A549 (cell line): ENCODE measurements around the gene TMEM273.

Source experiments
- MYC ChIP-seq: IDR thresholded peaks from 2 replicates; pipeline ENCODE4 v1.6.1; 2012; ENCODE audit warnings: mild to moderate bottlenecking, inconsistent platforms, low read length, improper control_type of control experiment, borderline replicate concordance
- TF ChIP-seq, protein P1 (sequence below): fragments of >200 bp; sonication (Bioruptor Twin); formaldehyde crosslinking; IDR thresholded peaks from 3 replicates; pipeline ENCODE4 v1.5.1; 2016
- TF ChIP-seq, protein P2 (sequence below): fragments of 150-350 bp; IDR thresholded peaks from 2 replicates; pipeline ENCODE4 v1.6.1; 2014; ENCODE audit warnings: low read depth, mild to moderate bottlenecking, low read length

- TF ChIP-seq, protein P1, sequence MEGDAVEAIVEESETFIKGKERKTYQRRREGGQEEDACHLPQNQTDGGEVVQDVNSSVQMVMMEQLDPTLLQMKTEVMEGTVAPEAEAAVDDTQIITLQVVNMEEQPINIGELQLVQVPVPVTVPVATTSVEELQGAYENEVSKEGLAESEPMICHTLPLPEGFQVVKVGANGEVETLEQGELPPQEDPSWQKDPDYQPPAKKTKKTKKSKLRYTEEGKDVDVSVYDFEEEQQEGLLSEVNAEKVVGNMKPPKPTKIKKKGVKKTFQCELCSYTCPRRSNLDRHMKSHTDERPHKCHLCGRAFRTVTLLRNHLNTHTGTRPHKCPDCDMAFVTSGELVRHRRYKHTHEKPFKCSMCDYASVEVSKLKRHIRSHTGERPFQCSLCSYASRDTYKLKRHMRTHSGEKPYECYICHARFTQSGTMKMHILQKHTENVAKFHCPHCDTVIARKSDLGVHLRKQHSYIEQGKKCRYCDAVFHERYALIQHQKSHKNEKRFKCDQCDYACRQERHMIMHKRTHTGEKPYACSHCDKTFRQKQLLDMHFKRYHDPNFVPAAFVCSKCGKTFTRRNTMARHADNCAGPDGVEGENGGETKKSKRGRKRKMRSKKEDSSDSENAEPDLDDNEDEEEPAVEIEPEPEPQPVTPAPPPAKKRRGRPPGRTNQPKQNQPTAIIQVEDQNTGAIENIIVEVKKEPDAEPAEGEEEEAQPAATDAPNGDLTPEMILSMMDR, result no peak
- no peak for TF ChIP-seq MYC
- TF ChIP-seq, protein P2, sequence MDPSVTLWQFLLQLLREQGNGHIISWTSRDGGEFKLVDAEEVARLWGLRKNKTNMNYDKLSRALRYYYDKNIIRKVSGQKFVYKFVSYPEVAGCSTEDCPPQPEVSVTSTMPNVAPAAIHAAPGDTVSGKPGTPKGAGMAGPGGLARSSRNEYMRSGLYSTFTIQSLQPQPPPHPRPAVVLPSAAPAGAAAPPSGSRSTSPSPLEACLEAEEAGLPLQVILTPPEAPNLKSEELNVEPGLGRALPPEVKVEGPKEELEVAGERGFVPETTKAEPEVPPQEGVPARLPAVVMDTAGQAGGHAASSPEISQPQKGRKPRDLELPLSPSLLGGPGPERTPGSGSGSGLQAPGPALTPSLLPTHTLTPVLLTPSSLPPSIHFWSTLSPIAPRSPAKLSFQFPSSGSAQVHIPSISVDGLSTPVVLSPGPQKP, result no peak
Observed at GRCh38 chr10:49138361-49138891, 49.8 kb downstream of the TMEM273 start.
